B cell (primary cell): ENCODE results near the gene GCNT2. TPM values are rescaled to one million over a fixed set of nuclear protein-coding genes. Genes with fewer than 3 reads are reported as not detected.

ENCODE experiments used
- ATAC-seq: fragments of 200-7000 bp; cut with Tn5 transposase; one replicate; pipeline ENCODE4 v1.10.0; 2021; ENCODE audit warnings: low read depth, mild to moderate bottlenecking, moderate number of reproducible peaks, moderate library complexity
- CTCF ChIA-PET: fragments of 350-600 bp; sonication (Branson Sonifier 250); formaldehyde crosslinking; loops from one replicate; lab custom pipeline; 2021; ENCODE audit warnings: antibody characterized with exemption, inconsistent platforms; lab: Charles Lee
- POLR2A ChIA-PET: fragments of 350-600 bp; sonication (Branson Sonifier 250); formaldehyde crosslinking; loops from one replicate; lab custom pipeline; 2021; ENCODE audit warnings: antibody characterized with exemption; lab: Charles Lee
- DNase-seq: peaks from one replicate; pipeline ENCODE4 v3.0.0; 2013
- H2AFZ ChIP-seq: 2 replicates; pipeline ENCODE4 v1.6.1; 2012; ENCODE audit warnings: mild to moderate bottlenecking, low read depth, low read length; ENCODE audit not compliant: insufficient read depth, poor library complexity, severe bottlenecking
- H3K27ac ChIP-seq, 2 donors: 1 replicate in 1 of 2; 2 replicates in 1 of 2; pipeline ENCODE4 v1.5.1; 2012 to 2013; ENCODE audit warnings: low read length in 2 of 2, mild to moderate bottlenecking in 2 of 2, moderate library complexity in 1 of 2
- H3K27me3 ChIP-seq, 4 experiments: fragments of 200-600 bp in 1 of 4; sonication (generic) in 1 of 4; replicated peaks in 1 of 4; 1 replicate in 2 of 4; 2 replicates in 2 of 4; pipeline versions ENCODE4 v1.6.1 to v1.7.0; 2013 to 2016; ENCODE audit warnings: low read length in 3 of 4, mild to moderate bottlenecking in 2 of 4, mixed read lengths in 1 of 4, moderate library complexity in 1 of 4; ENCODE audit not compliant: insufficient read depth in 4 of 4, control insufficient read depth in 3 of 4; ENCODE audit errors: control extremely low read depth in 1 of 4
- H3K36me3 ChIP-seq, 2 experiments: replicated peaks in 1 of 2; 1 replicate in 1 of 2; 2 replicates in 1 of 2; pipeline versions ENCODE4 v1.6.1 to v1.7.1; 2013; ENCODE audit warnings: low read length in 1 of 2; ENCODE audit not compliant: insufficient read depth in 2 of 2, control insufficient read depth in 1 of 2; ENCODE audit errors: control extremely low read depth in 1 of 2, extremely low read depth in 1 of 2
- H3K4me1 ChIP-seq, 2 donors: fragments of 200-600 bp in 1 of 2; sonication (generic) in 1 of 2; 1 replicate in 1 of 2; 2 replicates in 1 of 2; pipeline versions ENCODE4 v1.5.1 to v1.6.1; 2013 to 2017; ENCODE audit warnings: low read length in 2 of 2; ENCODE audit not compliant: control insufficient read depth in 2 of 2, insufficient read depth in 2 of 2
- H3K4me2 ChIP-seq: replicated peaks from 2 replicates; pipeline ENCODE3; 2012; ENCODE audit warnings: mild to moderate bottlenecking, low read depth, low read length; ENCODE audit not compliant: poor library complexity, severe bottlenecking
- H3K4me3 ChIP-seq, 5 experiments: fragments of 200-600 bp in 1 of 5; sonication (generic) in 1 of 5; 1 replicate in 3 of 5; 2 replicates in 2 of 5; pipeline versions ENCODE4 v1.5.1 to v1.7.0; 2011 to 2016; ENCODE audit warnings: low read length in 4 of 5, mild to moderate bottlenecking in 4 of 5, low read depth in 2 of 5, control low read depth in 1 of 5, moderate library complexity in 1 of 5; ENCODE audit not compliant: insufficient read depth in 1 of 5; ENCODE audit errors: control extremely low read depth in 1 of 5, extremely low read depth in 1 of 5
- H3K79me2 ChIP-seq: fragments of 200-600 bp; sonication (generic); one replicate; pipeline ENCODE4 v1.6.0; 2016; ENCODE audit warnings: low read length; ENCODE audit not compliant: control insufficient read depth, insufficient read depth
- H3K9ac ChIP-seq: fragments of 200-600 bp; sonication (generic); 2 replicates; pipeline ENCODE4 v1.6.1; 2017; ENCODE audit warnings: mild to moderate bottlenecking, low read length, moderate library complexity
- H3K9me3 ChIP-seq, 3 donors: one replicate each; pipeline versions ENCODE4 v1.6.1 to v1.7.1; 2013; ENCODE audit warnings: low read length in 2 of 3; ENCODE audit not compliant: control insufficient read depth in 2 of 3, insufficient read depth in 1 of 3; ENCODE audit errors: control extremely low read depth in 1 of 3
- H4K20me1 ChIP-seq: 2 replicates; pipeline ENCODE4 v1.6.0; 2012; ENCODE audit warnings: mild to moderate bottlenecking, low read length; ENCODE audit not compliant: insufficient read depth, control insufficient read depth, poor library complexity, severe bottlenecking
- H3K27ac Mint-ChIP-seq: one replicate; pipeline ENCODE4 v1.8.0; 2021; ENCODE audit warnings: mixed read lengths
- H3K27me3 Mint-ChIP-seq: one replicate; pipeline ENCODE4 v1.8.0; 2021; ENCODE audit warnings: mixed read lengths
- H3K4me1 Mint-ChIP-seq: one replicate; pipeline ENCODE4 v1.8.0; 2021; ENCODE audit warnings: mixed read lengths
- H3K4me3 Mint-ChIP-seq: one replicate; pipeline ENCODE4 v1.8.0; 2021; ENCODE audit warnings: mixed read lengths
- H3K9me3 Mint-ChIP-seq: one replicate; pipeline ENCODE4 v1.8.0; 2022; ENCODE audit warnings: mixed read lengths; ENCODE audit not compliant: insufficient read depth
- EZH2 ChIP-seq: IDR thresholded peaks from 2 replicates; pipeline ENCODE4 v1.6.1; 2012; ENCODE audit warnings: borderline replicate concordance, low read depth, mild to moderate bottlenecking, moderate library complexity, low read length; ENCODE audit not compliant: insufficient read depth, poor library complexity, severe bottlenecking
- WGBS: methylation state at CpG from one replicate; pipeline ENCODE4 v1.1.5; 2013; ENCODE audit warnings: missing lambda C conversion rate; ENCODE audit not compliant: insufficient coverage; 5-methylcytosine and 5-hydroxymethylcytosine counted together
- intact Hi-C: fragments of 100-400 bp; cut with micrococcal nuclease; formaldehyde crosslinking; loops from one replicate; pipeline ENCODE4 v1.10.0; 2022
- polyA plus RNA-seq: library from polyadenylated mRNA; depleted of rRNA; stranded (reverse); fragments of >200 nt; gene quantifications from 2 replicates; pipeline ENCODE4 v1.2.3, GENCODE V29; 2012
- total RNA-seq, 2 donors: library from RNA; stranded (reverse); fragments of 120-200 nt in 1 of 2; gene quantifications; 1 replicate in 1 of 2; 2 replicates in 1 of 2; pipeline versions ENCODE4 v1.2.3 to v1.2.4, GENCODE V29; 2013 to 2022
- TF ChIP-seq, protein P1 (sequence below): fragments of 200-600 bp; IDR thresholded peaks from one replicate; pipeline ENCODE4 v1.8.0; 2022; ENCODE audit warnings: antibody characterized with exemption, mild to moderate bottlenecking

GCNT2 gene
- total and polyA plus RNA-seq, 2 donors (not counting 1 experiment from before 2014, with no cell fraction given) = 6.8 to 32.1 TPM

DNA sequence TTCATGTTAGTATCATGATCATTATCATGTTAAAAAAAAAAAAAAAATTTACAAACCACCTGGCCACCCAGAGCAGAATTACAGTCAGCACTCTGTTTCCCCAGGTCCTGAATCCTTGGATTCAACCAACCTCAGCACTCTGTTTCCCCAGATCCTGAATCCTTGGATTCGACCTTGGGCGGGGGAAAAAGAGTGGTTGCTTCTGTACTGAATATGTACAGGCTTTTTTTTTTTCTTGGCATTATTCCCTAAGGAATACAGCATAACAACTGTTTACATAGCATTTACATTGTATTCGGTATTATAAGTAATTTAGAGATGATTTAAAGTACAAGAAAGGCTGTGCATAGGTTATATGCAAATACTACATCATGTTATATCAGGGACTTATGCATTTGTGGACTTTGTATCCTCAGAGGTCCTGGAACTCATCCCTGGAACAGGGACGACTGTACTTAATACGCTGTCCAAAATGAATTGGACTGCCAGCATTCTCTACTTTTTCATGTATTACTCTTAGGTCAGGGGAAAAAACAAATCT is 31.2 kb downstream of the GCNT2 start:
- H2AFZ ChIP-seq = no peak overlapping the region
- ChIA-PET POLR2A (no interaction called here), CTCF (no interaction called here)
- no peak overlapping the region for H3K4me3 ChIP-seq
- H3K4me3 Mint-ChIP-seq = no peak overlapping the region
- TF ChIP-seq EZH2 = no peak
- TF ChIP-seq, protein P1, sequence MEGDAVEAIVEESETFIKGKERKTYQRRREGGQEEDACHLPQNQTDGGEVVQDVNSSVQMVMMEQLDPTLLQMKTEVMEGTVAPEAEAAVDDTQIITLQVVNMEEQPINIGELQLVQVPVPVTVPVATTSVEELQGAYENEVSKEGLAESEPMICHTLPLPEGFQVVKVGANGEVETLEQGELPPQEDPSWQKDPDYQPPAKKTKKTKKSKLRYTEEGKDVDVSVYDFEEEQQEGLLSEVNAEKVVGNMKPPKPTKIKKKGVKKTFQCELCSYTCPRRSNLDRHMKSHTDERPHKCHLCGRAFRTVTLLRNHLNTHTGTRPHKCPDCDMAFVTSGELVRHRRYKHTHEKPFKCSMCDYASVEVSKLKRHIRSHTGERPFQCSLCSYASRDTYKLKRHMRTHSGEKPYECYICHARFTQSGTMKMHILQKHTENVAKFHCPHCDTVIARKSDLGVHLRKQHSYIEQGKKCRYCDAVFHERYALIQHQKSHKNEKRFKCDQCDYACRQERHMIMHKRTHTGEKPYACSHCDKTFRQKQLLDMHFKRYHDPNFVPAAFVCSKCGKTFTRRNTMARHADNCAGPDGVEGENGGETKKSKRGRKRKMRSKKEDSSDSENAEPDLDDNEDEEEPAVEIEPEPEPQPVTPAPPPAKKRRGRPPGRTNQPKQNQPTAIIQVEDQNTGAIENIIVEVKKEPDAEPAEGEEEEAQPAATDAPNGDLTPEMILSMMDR = no peak
- no peak overlapping the region for H3K27ac Mint-ChIP-seq
- no peaks in the 10 kb centered on the region for H3K36me3 ChIP-seq
- intact Hi-C loops = no loop called here
- H3K4me1 ChIP-seq = no peaks in the 10 kb centered on the region
- no peak overlapping the region for H3K4me2 ChIP-seq
- no peak overlapping the region for H3K27ac ChIP-seq
- H3K9me3 Mint-ChIP-seq = no peaks in the 10 kb centered on the region
- no peak overlapping the region for H3K9ac ChIP-seq
- peaks cover 68% of the 10 kb centered on the region for H4K20me1 ChIP-seq
- H3K79me2 ChIP-seq = peaks cover 85% of the 10 kb centered on the region
- H3K27me3 Mint-ChIP-seq = no peaks in the 10 kb centered on the region
- H3K9me3 ChIP-seq = no peaks in the 10 kb centered on the region
- H3K4me1 Mint-ChIP-seq = peaks cover 36% of the 10 kb centered on the region
- no peak for DNase-seq
- WGBS = no CpG with 5 or more reads among the region's 5 CpGs
- H3K27me3 ChIP-seq = no peaks in the 10 kb centered on the region
- no peak for ATAC-seq

DNA sequence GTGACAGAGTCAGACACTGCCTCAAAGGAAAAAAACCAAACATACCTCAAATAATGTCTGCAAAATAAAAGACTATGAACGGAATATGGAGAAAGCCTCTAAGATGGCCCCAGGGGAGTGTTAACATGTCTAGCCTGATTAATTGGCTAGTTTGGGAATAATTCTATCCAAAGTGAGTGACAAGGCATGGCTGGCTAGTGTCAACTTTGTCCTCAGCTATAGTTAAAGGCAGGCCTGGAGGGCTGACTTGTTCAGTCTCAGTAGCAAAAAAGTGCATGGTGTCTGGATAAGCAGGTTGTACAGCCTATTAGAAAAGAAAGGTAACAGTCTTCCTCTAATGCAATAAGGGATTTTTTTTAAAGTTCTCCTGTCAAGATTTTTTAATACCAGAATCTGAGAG is 32.7 kb downstream of the GCNT2 start:
- no peak overlapping the region for H3K27ac ChIP-seq
- TF ChIP-seq EZH2 = no peak
- TF ChIP-seq, protein P1 = no peak
- peaks cover 58% of the 10 kb centered on the region for H4K20me1 ChIP-seq
- intact Hi-C loops = no loop called here
- Mint-ChIP-seq H3K9me3 (no peaks in the 10 kb centered on the region), H3K27ac (no peak overlapping the region), H3K4me3 (no peak overlapping the region), H3K27me3 (no peaks in the 10 kb centered on the region), H3K4me1 (peaks cover 47% of the 10 kb centered on the region)
- H3K9me3 ChIP-seq = no peaks in the 10 kb centered on the region
- no peak overlapping the region for H3K4me2 ChIP-seq
- H3K27me3 ChIP-seq = no peaks in the 10 kb centered on the region
- no peak for DNase-seq
- H2AFZ ChIP-seq = no peak overlapping the region
- H3K36me3 ChIP-seq = peaks cover 0 to 4% of the 10 kb centered on the region in 2 experiments
- peaks cover 0 to 5% of the 10 kb centered on the region in 2 donors for H3K4me1 ChIP-seq
- POLR2A ChIA-PET = no interaction called here
- WGBS = no CpG with 5 or more reads among the region's 1 CpG
- ATAC-seq = no peak
- H3K4me3 ChIP-seq = no peak overlapping the region
- CTCF ChIA-PET = no interaction called here
- H3K79me2 ChIP-seq = peaks cover 84% of the 10 kb centered on the region
- no peak overlapping the region for H3K9ac ChIP-seq
